Large intestine (tissue), 3 donors: ENCODE measurements around the gene IKZF2. TPM values are rescaled to one million over a fixed set of nuclear protein-coding genes. Genes with fewer than 3 reads are reported as not detected.

Experiments used
- DNase-seq, 2 donors: peaks; one replicate each; pipeline versions ENCODE4 v3.0.0 to v3.0.0-alpha.2; 2013
- H3K27ac ChIP-seq: one replicate; pipeline ENCODE4 v1.5.1; 2013; ENCODE audit warnings: low read length
- H3K27me3 ChIP-seq: 2 replicates; pipeline ENCODE4 v1.6.1; 2013; ENCODE audit warnings: low read length; ENCODE audit not compliant: control insufficient read depth, insufficient read depth
- H3K36me3 ChIP-seq: 2 replicates; pipeline ENCODE4 v1.6.1; 2013; ENCODE audit warnings: low read length; ENCODE audit not compliant: control insufficient read depth, insufficient read depth
- H3K4me1 ChIP-seq: one replicate; pipeline ENCODE4 v1.6.1; 2013; ENCODE audit warnings: low read length; ENCODE audit not compliant: control insufficient read depth, insufficient read depth
- H3K4me3 ChIP-seq: one replicate; pipeline ENCODE4 v1.5.1; 2013; ENCODE audit warnings: low read length
- H3K9me3 ChIP-seq: one replicate; pipeline ENCODE4 v1.6.1; 2013; ENCODE audit warnings: mild to moderate bottlenecking, low read depth, low read length, moderate library complexity; ENCODE audit not compliant: control insufficient read depth
- WGBS: methylation state at CpG from one replicate; pipeline ENCODE4 v1.1.5; 2013; ENCODE audit warnings: low lambda C conversion rate; ENCODE audit not compliant: insufficient coverage; 5-methylcytosine and 5-hydroxymethylcytosine counted together
- polyA plus RNA-seq: library from polyadenylated mRNA; unstranded; fragments of 120-200 nt; gene quantifications from one replicate; pipeline ENCODE4 v1.2.1, GENCODE V29; 2013

The IKZF2 gene
- polyA plus RNA-seq, 1 donor = 3.2 TPM

DNA sequence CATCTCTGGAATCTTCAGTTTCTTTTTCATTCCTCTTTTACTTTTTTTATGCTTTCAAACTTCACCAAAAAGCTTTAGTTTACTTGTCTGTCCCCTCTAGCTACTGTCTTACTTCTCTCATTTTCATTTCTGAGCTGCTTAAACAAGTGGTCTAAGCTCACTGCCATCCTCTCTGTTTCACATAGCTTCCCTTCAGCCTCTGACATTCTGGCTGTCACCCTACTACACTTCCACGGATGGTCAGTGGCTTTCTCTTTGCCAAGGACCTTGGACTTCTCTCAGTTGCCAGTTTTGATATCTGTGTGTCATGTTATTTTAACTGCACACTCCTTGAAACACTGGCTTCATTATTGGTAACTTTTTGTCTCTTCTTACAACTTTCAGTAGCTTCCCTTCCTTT lies 176.1 kb downstream of the IKZF2 start:
- peaks cover 4% of the 10 kb centered on the region for H3K4me1 ChIP-seq
- H3K27me3 ChIP-seq = no peaks in the 10 kb centered on the region
- no peaks in the 10 kb centered on the region for H3K36me3 ChIP-seq
- H3K27ac ChIP-seq = peak overlapping the region; percentile 22
- no peak overlapping the region for H3K4me3 ChIP-seq
- no peaks in the 10 kb centered on the region for H3K9me3 ChIP-seq
- no peak for DNase-seq
- WGBS = no CpG with 5 or more reads among the region's 1 CpG

DNA sequence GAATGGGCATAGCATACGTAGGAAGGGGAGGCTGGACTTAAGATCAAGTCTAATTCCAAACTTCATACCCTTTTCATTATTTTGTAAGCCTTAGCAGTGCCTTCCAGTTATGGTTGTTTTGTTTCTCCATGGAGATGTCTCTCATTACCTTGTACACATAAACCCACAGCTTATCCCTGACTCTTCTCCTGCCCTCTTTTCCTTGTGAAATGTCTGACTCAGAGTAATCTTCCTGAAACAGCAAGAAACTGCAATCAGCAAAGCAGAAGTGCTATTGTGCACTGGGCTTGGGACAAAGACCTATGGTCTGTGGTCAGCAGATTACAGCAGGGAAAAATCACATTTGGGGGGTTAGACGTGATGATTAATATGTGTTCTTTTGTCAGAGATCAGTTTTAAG lies 176.7 kb downstream of the IKZF2 start:
- no peaks in the 10 kb centered on the region for H3K27me3 ChIP-seq
- no peaks in the 10 kb centered on the region for H3K36me3 ChIP-seq
- H3K9me3 ChIP-seq = no peaks in the 10 kb centered on the region
- H3K4me3 ChIP-seq = no peak overlapping the region
- peak overlapping the region; percentile 12 for H3K27ac ChIP-seq
- WGBS = 80% methylated on average over 1 of the region's 2 CpGs
- DNase-seq = no peak
- H3K4me1 ChIP-seq = peaks cover under 1% of the 10 kb centered on the region

DNA sequence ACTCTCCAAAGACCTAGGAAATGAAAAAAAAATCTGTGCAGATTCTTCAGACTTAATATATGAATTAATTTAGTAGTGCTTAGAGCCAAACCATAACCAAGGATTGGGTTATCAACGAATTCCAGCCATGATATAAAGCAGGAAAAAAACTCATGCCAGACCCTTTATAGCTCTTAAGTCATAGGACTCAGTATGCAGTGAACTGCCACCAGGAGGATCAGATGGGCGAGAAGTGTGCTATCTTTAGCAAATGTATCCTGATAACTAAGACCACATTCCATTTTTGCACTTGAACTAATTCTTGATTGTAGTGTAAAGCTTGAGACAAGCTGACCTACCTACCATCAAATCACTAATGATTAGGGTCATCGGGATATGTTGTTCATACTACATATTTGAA lies 178.1 kb downstream of the IKZF2 start:
- DNase-seq = no peak
- Histone ChIP-seq H3K9me3 (no peaks in the 10 kb centered on the region), H3K27ac (no peak overlapping the region), H3K4me3 (no peak overlapping the region), H3K4me1 (no peaks in the 10 kb centered on the region), H3K36me3 (no peaks in the 10 kb centered on the region), H3K27me3 (no peaks in the 10 kb centered on the region)
- WGBS = no CpG with 5 or more reads among the region's 3 CpGs

DNA sequence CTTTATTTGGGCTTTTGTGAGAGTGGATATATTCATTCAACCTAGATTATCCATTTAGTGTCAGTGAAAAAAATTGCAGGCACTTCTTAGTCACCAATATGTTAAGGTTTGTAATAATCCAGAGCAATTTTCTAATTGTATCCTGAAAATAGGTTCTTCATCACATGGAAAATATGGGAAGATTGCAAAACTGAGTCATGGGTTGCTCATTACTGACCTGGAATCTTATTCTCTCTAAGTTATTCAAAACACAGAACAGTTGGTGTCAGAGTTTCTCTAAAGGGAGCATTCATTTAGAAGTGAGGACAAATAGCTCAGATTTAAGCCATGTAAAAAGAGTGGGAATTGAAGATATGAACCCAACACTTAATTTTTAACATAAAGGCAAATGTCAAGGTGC lies 181.3 kb downstream of the IKZF2 start:
- no peak for DNase-seq
- H3K4me3 ChIP-seq = no peak overlapping the region

DNA sequence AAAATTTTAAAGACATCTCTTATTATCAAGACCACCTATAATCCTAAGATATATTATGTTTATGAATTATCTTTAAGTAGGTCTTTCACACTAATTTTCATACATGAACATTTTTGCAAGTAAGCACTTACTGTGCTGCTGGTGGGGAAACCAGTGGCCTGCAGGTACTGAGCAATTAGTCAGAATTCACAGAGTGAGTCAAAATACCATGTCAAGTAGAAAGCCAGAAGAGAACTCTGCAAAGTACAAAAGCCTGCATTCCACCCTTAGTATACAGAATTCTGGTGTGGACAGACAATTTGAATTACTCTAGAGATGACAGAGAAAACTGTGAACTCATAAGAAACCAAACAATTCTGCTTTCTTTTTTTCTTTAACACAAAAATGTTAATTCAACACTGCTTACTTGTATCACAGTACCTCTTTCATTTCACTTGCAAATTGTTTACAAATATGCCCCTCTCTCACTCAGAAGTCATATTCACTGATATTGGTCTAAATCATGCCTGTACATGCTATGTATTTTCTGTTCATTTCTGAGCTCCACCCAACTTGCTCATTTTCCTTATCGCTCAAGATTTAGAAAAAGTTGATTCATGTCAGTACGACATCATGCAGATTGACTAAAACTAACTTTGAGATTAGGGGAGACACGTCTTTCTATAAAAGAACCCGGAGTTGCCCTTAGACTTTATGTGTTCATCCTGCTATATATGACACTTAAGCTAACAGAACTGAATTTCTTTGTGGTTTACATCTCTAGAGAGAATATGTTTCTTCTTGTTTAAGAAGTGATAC lies 182.9 kb downstream of the IKZF2 start:
- Histone ChIP-seq H3K36me3 (no peaks in the 10 kb centered on the region), H3K4me3 (no peak overlapping the region), H3K27ac (no peak overlapping the region), H3K27me3 (no peaks in the 10 kb centered on the region), H3K4me1 (no peaks in the 10 kb centered on the region), H3K9me3 (no peaks in the 10 kb centered on the region)
- DNase-seq = no peak
- 64% methylated on average over 2 of the region's 4 CpGs for WGBS

More for the DNA sequence above, 181.3 kb downstream of the IKZF2 start:
- Histone ChIP-seq H3K27ac (no peak overlapping the region), H3K36me3 (no peaks in the 10 kb centered on the region), H3K9me3 (no peaks in the 10 kb centered on the region), H3K27me3 (no peaks in the 10 kb centered on the region), H3K4me1 (no peaks in the 10 kb centered on the region)

DNA sequence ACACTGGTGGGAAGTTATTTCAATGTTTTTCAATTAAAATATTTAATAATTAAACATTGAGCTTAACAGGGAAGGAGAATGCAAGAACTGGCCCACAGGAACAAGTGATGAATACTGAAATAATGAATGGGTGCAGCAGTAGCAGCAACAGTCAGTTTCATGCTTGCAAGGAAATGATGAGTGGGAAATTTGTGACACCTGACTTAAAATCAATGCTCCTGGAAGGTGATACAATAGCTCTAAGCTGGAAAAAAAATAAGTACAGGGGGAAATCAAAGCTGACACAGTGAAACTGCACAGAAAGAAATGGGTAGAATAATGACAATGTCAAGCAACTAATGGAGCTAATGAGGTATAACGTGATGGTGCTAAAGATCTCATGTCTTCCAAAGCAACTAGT lies 184.5 kb downstream of the IKZF2 start:
- Histone ChIP-seq H3K27me3 (no peaks in the 10 kb centered on the region), H3K9me3 (no peaks in the 10 kb centered on the region), H3K27ac (no peak overlapping the region), H3K36me3 (no peaks in the 10 kb centered on the region), H3K4me3 (no peak overlapping the region), H3K4me1 (no peaks in the 10 kb centered on the region)
- no peak for DNase-seq
- WGBS = no CpG with 5 or more reads among the region's 1 CpG

DNA sequence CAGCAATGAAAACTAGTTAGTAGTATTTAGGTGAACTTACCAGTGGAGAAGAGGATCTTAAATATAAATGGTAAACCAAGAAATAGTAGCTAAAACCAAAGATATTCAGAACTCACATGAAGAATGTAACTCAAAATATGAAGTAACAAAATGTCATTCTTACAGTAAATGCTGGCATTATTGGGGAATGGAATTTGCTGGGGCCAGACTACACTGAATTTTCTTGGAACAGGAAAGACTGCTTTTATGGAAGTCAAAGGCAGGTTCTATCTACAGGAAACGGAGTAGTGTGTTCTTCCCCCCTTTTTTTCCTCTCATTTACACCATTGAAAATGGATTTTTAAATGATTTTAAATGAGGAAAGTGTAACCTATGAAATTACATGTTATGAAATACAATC lies 188.7 kb downstream of the IKZF2 start:
- Histone ChIP-seq H3K27ac (no peak overlapping the region), H3K4me1 (no peaks in the 10 kb centered on the region), H3K36me3 (no peaks in the 10 kb centered on the region), H3K9me3 (no peaks in the 10 kb centered on the region), H3K4me3 (no peak overlapping the region), H3K27me3 (no peaks in the 10 kb centered on the region)
- no peak for DNase-seq
- no CpG with 5 or more reads among the region's 1 CpG for WGBS

DNA sequence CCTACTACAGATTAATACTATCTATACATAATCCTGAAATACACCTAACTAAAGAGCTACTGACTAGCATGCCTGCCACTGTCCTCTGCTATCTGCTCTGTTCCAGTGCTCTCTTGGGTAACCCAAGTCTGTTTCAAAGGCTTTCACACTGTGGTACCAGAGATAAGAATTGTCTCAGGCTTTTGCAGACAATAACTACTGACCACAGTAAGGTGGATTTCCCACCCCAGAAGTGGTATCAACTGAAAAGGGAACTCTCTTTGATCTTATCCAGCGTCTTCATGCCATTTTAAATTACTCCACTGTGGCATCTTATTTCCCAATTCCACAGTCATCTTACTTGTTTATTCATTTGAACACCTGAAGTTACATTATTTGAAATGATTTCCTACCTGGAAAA lies 190.2 kb downstream of the IKZF2 start:
- DNase-seq = no peak
- Histone ChIP-seq H3K27me3 (no peaks in the 10 kb centered on the region), H3K4me1 (no peaks in the 10 kb centered on the region), H3K4me3 (no peak overlapping the region), H3K27ac (no peak overlapping the region), H3K36me3 (no peaks in the 10 kb centered on the region), H3K9me3 (no peaks in the 10 kb centered on the region)
- WGBS = 67% methylated on average over 1 of the region's 1 CpG

DNA sequence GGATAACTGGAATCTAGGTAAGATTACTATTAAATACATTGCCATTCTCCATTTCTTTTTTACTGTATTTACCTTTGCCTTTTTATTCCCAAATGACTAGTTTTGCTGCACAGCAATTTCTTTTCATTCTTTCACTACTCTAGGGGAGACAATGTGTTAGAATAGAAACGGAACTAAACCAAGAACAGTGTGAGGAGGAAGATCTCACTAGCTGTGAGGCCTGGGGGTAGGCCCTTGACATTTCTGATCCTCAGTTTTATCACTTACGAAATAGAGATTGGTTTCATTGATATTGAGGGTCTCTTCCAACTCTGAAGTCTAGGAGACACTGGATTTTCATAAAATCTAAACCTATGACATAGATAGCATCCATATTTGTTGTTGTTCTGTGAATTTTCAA lies 191.1 kb downstream of the IKZF2 start:
- H3K36me3 ChIP-seq = no peaks in the 10 kb centered on the region
- no peak overlapping the region for H3K4me3 ChIP-seq
- H3K9me3 ChIP-seq = no peaks in the 10 kb centered on the region
- H3K27ac ChIP-seq = no peak overlapping the region
- WGBS = no CpG with 5 or more reads among the region's 2 CpGs
- H3K4me1 ChIP-seq = no peaks in the 10 kb centered on the region
- DNase-seq = no peak
- H3K27me3 ChIP-seq = no peaks in the 10 kb centered on the region

DNA sequence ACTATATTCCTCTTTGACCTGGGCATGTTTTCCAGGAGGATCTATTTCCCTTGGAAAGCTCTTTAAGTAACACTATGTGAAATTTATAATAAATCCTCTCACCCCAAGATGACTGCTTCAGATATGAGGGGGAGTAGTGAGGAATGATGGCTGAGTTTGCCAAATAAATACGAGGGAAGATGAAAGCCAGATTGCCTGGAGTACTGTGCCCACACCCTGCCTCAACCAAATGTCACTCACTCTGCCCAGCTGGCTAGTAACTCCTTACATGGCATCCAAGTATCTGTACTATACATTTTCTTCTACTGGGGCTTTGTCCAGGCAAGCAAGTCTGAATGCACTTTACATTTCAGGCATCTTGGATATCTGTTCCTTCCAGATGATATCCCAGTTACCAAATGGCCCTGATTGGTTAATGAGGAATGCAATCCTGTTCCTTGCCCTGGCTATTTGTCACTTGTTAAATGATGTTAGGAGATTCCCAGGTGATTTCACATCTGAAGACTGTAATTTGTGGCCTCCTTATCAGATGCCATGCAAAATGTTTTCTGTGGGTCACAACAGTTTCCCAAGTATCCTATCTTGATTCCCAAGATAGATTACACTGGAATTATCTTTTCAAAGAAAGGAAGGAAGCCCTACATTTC lies 191.8 kb downstream of the IKZF2 start:
- no peak overlapping the region for H3K27ac ChIP-seq
- DNase-seq = no peak
- no peaks in the 10 kb centered on the region for H3K4me1 ChIP-seq
- no peaks in the 10 kb centered on the region for H3K9me3 ChIP-seq
- H3K4me3 ChIP-seq = no peak overlapping the region
- H3K27me3 ChIP-seq = no peaks in the 10 kb centered on the region
- WGBS = no CpG with 5 or more reads among the region's 1 CpG
- H3K36me3 ChIP-seq = no peaks in the 10 kb centered on the region
